ENCODE measurements around the gene LRRC75B.

LRRC75B gene

GRCh38 chr22:24550902-24551435 is 41.9 kb downstream of the LRRC75B start:
- H3K4me1 Mint-ChIP-seq, result peaks cover 23% of the 10 kb centered on the region
- peaks cover 4% of the 10 kb centered on the region for H3K27me3 Mint-ChIP-seq (ENCODE audit: low read depth, poor library complexity)
- DNase-seq, result no peak
- peaks cover 24% of the 10 kb centered on the region for H3K36me3 Mint-ChIP-seq (ENCODE audit: low read depth)
- H3K4me3 Mint-ChIP-seq, result no peak overlapping the region
- no peaks in the 10 kb centered on the region for H3K9me3 Mint-ChIP-seq
- no peak overlapping the region for H3K27ac Mint-ChIP-seq
- no peak for TF ChIP-seq CTCF (IDR thresholded peaks at IDR 0.05)

- Mint-ChIP-seq H3K27me3 (ENCODE audit: low read depth, poor library complexity) (peaks cover 7% of the 10 kb centered on the region), H3K9me3 (no peaks in the 10 kb centered on the region), H3K27ac (no peak overlapping the region), H3K4me3 (no peak overlapping the region), H3K36me3 (ENCODE audit: low read depth) (peaks cover 25% of the 10 kb centered on the region), H3K4me1 (peaks cover 19% of the 10 kb centered on the region)
- DNase-seq, result no peak
- TF ChIP-seq CTCF (IDR thresholded peaks at IDR 0.05), result no peak
Measured at GRCh38 chr22:24550028-24550901, 42.6 kb downstream of the LRRC75B start.

- Mint-ChIP-seq H3K4me1 (peaks cover 12% of the 10 kb centered on the region), H3K9me3 (no peaks in the 10 kb centered on the region), H3K4me3 (no peak overlapping the region), H3K27ac (no peak overlapping the region), H3K27me3 (ENCODE audit: low read depth, poor library complexity) (peaks cover 7% of the 10 kb centered on the region), H3K36me3 (ENCODE audit: low read depth) (peaks cover 25% of the 10 kb centered on the region)
- no peak for DNase-seq
- TF ChIP-seq CTCF (IDR thresholded peaks at IDR 0.05), result no peak
Measured at GRCh38 chr22:24548812-24549211, 44.1 kb downstream of the LRRC75B start.

- H3K36me3 Mint-ChIP-seq (ENCODE audit: low read depth), result peaks cover 37% of the 10 kb centered on the region
- H3K4me1 Mint-ChIP-seq, result no peaks in the 10 kb centered on the region
- H3K4me3 Mint-ChIP-seq, result no peak overlapping the region
- TF ChIP-seq CTCF (IDR thresholded peaks at IDR 0.05), result no peak
- no peaks in the 10 kb centered on the region for H3K9me3 Mint-ChIP-seq
- peaks cover 3% of the 10 kb centered on the region for H3K27me3 Mint-ChIP-seq (ENCODE audit: low read depth, poor library complexity)
- no peak overlapping the region for H3K27ac Mint-ChIP-seq
- DNase-seq, result no peak
Measured at GRCh38 chr22:24543679-24544243, 49.1 kb downstream of the LRRC75B start.

GRCh38 chr22:24543185-24543601 is 49.7 kb downstream of the LRRC75B start:
- Mint-ChIP-seq H3K27ac (no peak overlapping the region), H3K4me3 (no peak overlapping the region), H3K36me3 (ENCODE audit: low read depth) (peaks cover 34% of the 10 kb centered on the region), H3K4me1 (no peaks in the 10 kb centered on the region), H3K27me3 (ENCODE audit: low read depth, poor library complexity) (peaks cover 3% of the 10 kb centered on the region), H3K9me3 (no peaks in the 10 kb centered on the region)
- no peak for TF ChIP-seq CTCF (IDR thresholded peaks at IDR 0.05)
- DNase-seq, result no peak

Measured in nephron progenitor cell (in vitro differentiated cells).